ENCODE data around the gene SEMA3G.

DNA sequence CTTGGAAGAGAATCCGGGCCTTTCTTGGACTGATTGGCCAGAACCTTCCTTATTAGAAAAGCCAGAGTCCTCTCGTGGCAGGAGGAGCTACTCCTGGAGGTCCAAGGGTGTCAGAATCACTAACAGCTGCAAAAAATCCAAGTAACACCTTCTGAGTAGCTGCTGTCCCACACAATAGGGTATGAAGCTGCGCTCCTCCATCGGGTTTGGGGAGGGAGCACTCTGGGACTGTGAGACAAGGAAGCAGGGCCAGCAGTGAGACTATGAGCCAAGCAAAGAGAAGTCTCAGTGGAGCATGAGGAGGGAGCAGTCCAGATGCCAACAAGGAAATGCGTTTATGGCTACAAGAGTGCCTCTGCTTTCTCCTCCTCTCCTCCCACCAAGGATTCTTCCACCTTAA lies 21.7 kb downstream of the SEMA3G start:
- TF ChIP-seq, protein P1, sequence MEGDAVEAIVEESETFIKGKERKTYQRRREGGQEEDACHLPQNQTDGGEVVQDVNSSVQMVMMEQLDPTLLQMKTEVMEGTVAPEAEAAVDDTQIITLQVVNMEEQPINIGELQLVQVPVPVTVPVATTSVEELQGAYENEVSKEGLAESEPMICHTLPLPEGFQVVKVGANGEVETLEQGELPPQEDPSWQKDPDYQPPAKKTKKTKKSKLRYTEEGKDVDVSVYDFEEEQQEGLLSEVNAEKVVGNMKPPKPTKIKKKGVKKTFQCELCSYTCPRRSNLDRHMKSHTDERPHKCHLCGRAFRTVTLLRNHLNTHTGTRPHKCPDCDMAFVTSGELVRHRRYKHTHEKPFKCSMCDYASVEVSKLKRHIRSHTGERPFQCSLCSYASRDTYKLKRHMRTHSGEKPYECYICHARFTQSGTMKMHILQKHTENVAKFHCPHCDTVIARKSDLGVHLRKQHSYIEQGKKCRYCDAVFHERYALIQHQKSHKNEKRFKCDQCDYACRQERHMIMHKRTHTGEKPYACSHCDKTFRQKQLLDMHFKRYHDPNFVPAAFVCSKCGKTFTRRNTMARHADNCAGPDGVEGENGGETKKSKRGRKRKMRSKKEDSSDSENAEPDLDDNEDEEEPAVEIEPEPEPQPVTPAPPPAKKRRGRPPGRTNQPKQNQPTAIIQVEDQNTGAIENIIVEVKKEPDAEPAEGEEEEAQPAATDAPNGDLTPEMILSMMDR (IDR thresholded peaks at IDR 0.05; ENCODE audit: low read depth, low read length, poor library complexity, severe bottlenecking): no peak
- no peak for TF ChIP-seq EZH2phosphoT487 (IDR thresholded peaks at IDR 0.05; ENCODE audit: borderline replicate concordance, low read length)
